AG04449 (cell line): ENCODE results near the gene GPR119.
"Not testable (repeated sequence)": the region's sequence is repeated elsewhere in the genome, so short reads cannot be mapped to it uniquely, and the experiment has no call there.

Experiments used
- CTCF ChIA-PET: fragments of 350-600 bp; formaldehyde crosslinking; extraction: SDS; loops from one replicate; lab custom pipeline; 2021; ENCODE audit warnings: antibody characterized with exemption; lab: Yijun Ruan, JAX
- POLR2A ChIA-PET: fragments of 400-600, 350-600 bp; formaldehyde crosslinking; extraction: SDS; loops from one replicate; lab custom pipeline; 2020; ENCODE audit warnings: antibody characterized with exemption, inconsistent platforms; lab: Yijun Ruan, JAX
- DNase-seq: peaks from one replicate; pipeline ENCODE4 v3.0.0-alpha.2; 2010; ENCODE audit warnings: low read depth, low spot score
- H3K4me3 ChIP-seq: 2 replicates; pipeline ENCODE4 v1.5.1; 2011; ENCODE audit warnings: low read depth, mild to moderate bottlenecking, control low read depth, low read length
- CTCF ChIP-seq: IDR thresholded peaks from one replicate; pipeline ENCODE4 v1.5.1; 2011; ENCODE audit warnings: mild to moderate bottlenecking, moderate library complexity, low read length, control low read depth, inconsistent platforms; ENCODE audit not compliant: insufficient read depth; ENCODE audit errors: missing control alignments

The GPR119 gene

GRCh38 chrX:130385520-130385919 is at the start of gene GPR119:
Gene GPR119 (minus strand): TSS chrX:130385674. CDS start chrX:130385447, 227 bp downstream.
- DNase-seq: no peak
- H3K4me3 ChIP-seq: no peak within 1 kb of the TSS
- CTCF ChIA-PET: interaction anchor here (1.2 kb wide), 1 partner anchor 10 kb away, joined by 4 read pairs; no protein-coding TSS in a partner anchor
- no peak for TF ChIP-seq CTCF
- POLR2A ChIA-PET: no interaction called here

- H3K4me3 ChIP-seq, CTCF ChIA-PET, DNase-seq, POLR2A ChIA-PET: not testable (repeated sequence)
Observed at GRCh38 chrX:130429236-130429635, 43.8 kb upstream of the GPR119 start.

GRCh38 chrX:130426531-130426930 is 41.1 kb upstream of the GPR119 start:
- DNase-seq: no peak
- H3K4me3 ChIP-seq: no peak overlapping the region
- ChIA-PET CTCF (no interaction called here), POLR2A (no interaction called here)
- TF ChIP-seq CTCF: no peak

- TF ChIP-seq CTCF: no peak
- H3K4me3 ChIP-seq: no peak overlapping the region
- ChIA-PET CTCF (no interaction called here), POLR2A (no interaction called here)
- DNase-seq: no peak
Observed at GRCh38 chrX:130419263-130419662, 33.8 kb upstream of the GPR119 start.

GRCh38 chrX:130418740-130419139 is 33.3 kb upstream of the GPR119 start:
- no peak for TF ChIP-seq CTCF
- POLR2A ChIA-PET: no interaction called here

GRCh38 chrX:130418066-130418465 is 32.6 kb upstream of the GPR119 start:
- H3K4me3 ChIP-seq: no peak overlapping the region
- TF ChIP-seq CTCF: no peak
- ChIA-PET POLR2A (no interaction called here), CTCF (no interaction called here)
- DNase-seq: no peak

More at GRCh38 chrX:130418740-130419139, 33.3 kb upstream of the GPR119 start:
- DNase-seq: no peak
- CTCF ChIA-PET: no interaction called here
- H3K4me3 ChIP-seq: no peak overlapping the region

- CTCF ChIA-PET: no interaction called here
- H3K4me3 ChIP-seq: no peak overlapping the region
- DNase-seq: no peak
- no peak for TF ChIP-seq CTCF
- POLR2A ChIA-PET: no interaction called here
Observed at GRCh38 chrX:130416785-130417184, 31.3 kb upstream of the GPR119 start.
